ENCODE measurements around the gene ATP4A. TPM values are rescaled to one million over a fixed set of nuclear protein-coding genes. Genes with fewer than 3 reads are reported as not detected.

The ATP4A gene
- total and polyA plus RNA-seq, 9 of the 15 experiments (the other 6 are each of a cell fraction or from before 2014, with no cell fraction given), result 0.15 TPM; not detected in 8

DNA sequence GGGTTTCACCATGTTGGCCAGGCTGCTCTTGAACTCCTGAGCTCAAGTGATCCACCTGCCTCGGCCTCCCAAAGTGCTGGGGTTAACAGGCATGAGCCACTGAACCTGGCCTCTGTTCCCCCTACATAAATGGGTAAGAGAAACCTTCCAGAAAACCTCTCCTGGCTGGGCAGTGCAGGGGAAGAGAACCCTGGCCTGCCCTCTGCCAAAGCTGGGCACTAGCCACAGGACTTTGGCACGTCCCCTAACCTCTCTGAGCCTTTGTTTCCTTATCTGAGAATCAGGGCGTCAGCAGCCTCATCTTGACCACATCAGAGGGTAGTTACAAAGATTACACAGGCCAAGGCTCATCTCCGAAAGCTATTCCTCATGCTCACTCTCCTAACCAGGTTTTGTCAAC lies 37.6 kb downstream of the ATP4A start (continued):
- TF ChIP-seq LEF1 (IDR thresholded peaks at IDR 0.05) (no peak), ZNF780A (CRISPR knock-in tag; IDR thresholded peaks at IDR 0.05) (no peak)

- intact Hi-C loops (cut with micrococcal nuclease) (no loop called here), in situ Hi-C loops (cut with MboI) (no loop called here)
- no peaks in the 10 kb centered on the region for H3K79me2 ChIP-seq (ENCODE audit: control insufficient read depth, insufficient read depth, low read length)
- TF ChIP-seq ZNF785 (CRISPR knock-in tag; IDR thresholded peaks at IDR 0.05) (no peak), ZC3H11A (IDR thresholded peaks at IDR 0.05; ENCODE audit: low read depth, low read length) (no peak), SRSF3 (IDR thresholded peaks at IDR 0.05; ENCODE audit: insufficient read depth, low read length) (no peak), ESRRA (IDR thresholded peaks at IDR 0.05; ENCODE audit: borderline replicate concordance, low read depth) (no peak), SRSF1 (IDR thresholded peaks at IDR 0.05; ENCODE audit: low read depth, low read length) (no peak), ZNF76 (CRISPR knock-in tag; IDR thresholded peaks at IDR 0.05; ENCODE audit: borderline replicate concordance) (no peak), RHOXF2B (CRISPR knock-in tag; conservative IDR thresholded peaks at IDR 0.05) (no peak)
- TF ChIP-seq, protein P1, sequence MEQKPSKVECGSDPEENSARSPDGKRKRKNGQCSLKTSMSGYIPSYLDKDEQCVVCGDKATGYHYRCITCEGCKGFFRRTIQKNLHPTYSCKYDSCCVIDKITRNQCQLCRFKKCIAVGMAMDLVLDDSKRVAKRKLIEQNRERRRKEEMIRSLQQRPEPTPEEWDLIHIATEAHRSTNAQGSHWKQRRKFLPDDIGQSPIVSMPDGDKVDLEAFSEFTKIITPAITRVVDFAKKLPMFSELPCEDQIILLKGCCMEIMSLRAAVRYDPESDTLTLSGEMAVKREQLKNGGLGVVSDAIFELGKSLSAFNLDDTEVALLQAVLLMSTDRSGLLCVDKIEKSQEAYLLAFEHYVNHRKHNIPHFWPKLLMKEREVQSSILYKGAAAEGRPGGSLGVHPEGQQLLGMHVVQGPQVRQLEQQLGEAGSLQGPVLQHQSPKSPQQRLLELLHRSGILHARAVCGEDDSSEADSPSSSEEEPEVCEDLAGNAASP (IDR thresholded peaks at IDR 0.05), result no peak
- H3K9me1 ChIP-seq (ENCODE audit: control insufficient read depth, insufficient read depth, low read length), result no peaks in the 10 kb centered on the region
- FAIRE-seq, result no peak
- ChIA-PET POLR2A (no interaction called here), CTCF (ENCODE audit: low intra/inter-chr PET ratio) (no interaction called here)
- H3K9ac ChIP-seq (ENCODE audit: insufficient read depth in 1 of 2, low read depth in 2 of 2, low read length in 2 of 2), result no peak overlapping the region
- no peak for ATAC-seq
- peaks cover 39 to 76% of the 10 kb centered on the region in 2 experiments for H3K27me3 ChIP-seq (ENCODE audit: control insufficient read depth in 2 of 2, insufficient read depth in 2 of 2, low read length in 2 of 2)
- no peak overlapping the region for H2AFZ ChIP-seq (ENCODE audit: low read depth, low read length)
- H3K9me3 ChIP-seq (replicated peaks; ENCODE audit: control insufficient read depth, insufficient read depth, low read depth, low read length), result no peaks in the 10 kb centered on the region
- H3K4me1 ChIP-seq (replicated peaks in 1 of 2; ENCODE audit: control insufficient read depth in 2 of 2, insufficient read depth in 2 of 2, low read length in 2 of 2), result 0 out of 5 replicates have a peak, but pooled peaks cover 0 to 3% of the 10 kb centered on the region in 2 experiments
- no peak overlapping the region for H3K4me2 ChIP-seq (ENCODE audit: insufficient read depth, low read length)
- no peak for DNase-seq (ENCODE audit: extremely low read depth in 1 of 4, low spot score in 3 of 4)
- no peak overlapping the region for H3K27ac ChIP-seq (ENCODE audit: extremely low read depth, low read depth, low read length)
- H3K4me3 ChIP-seq, result no peak overlapping the region
- no TSS peak for BruUV-seq (replicated peaks)
- peaks cover 11% of the 10 kb centered on the region for H4K20me1 ChIP-seq (replicated peaks; ENCODE audit: control insufficient read depth, insufficient read depth, low read length)
- no peaks in the 10 kb centered on the region for H3K36me3 ChIP-seq (ENCODE audit: control insufficient read depth, insufficient read depth, low read length)
- 0% methylated on average over 10 of the region's 11 CpGs for WGBS (ENCODE audit: insufficient coverage, low coverage, missing lambda C conversion rate)
Measured at GRCh38 chr19:35524181-35524837, 39.1 kb downstream of the ATP4A start.

Data from K562 (cell line).